Vagina (tissue), 2 donors: Measurements from ENCODE around the gene TRAPPC14. TPM values are rescaled to one million over a fixed set of nuclear protein-coding genes. Genes with fewer than 3 reads are reported as not detected.

ENCODE experiments used
- DNase-seq, 2 donors: peaks; one replicate each; pipeline ENCODE4 v3.0.0-alpha.2; 2017; ENCODE audit errors: extremely low spot score in 2 of 2
- H3K27ac ChIP-seq: fragments of 200-600 bp; sonication (generic); one replicate; pipeline ENCODE4 v1.5.1; 2019
- H3K27me3 ChIP-seq: fragments of 200-600 bp; sonication (generic); one replicate; pipeline ENCODE4 v1.5.1; 2019
- H3K36me3 ChIP-seq, 2 donors: fragments of 200-600 bp; sonication (generic); one replicate each; pipeline ENCODE4 v1.5.1; 2017 to 2019
- H3K4me1 ChIP-seq: fragments of 200-600 bp; sonication (generic); one replicate; pipeline ENCODE4 v1.5.1; 2019
- H3K4me3 ChIP-seq, 2 donors: fragments of 200-600 bp; sonication (generic); 1 replicate in 1 of 2; 2 replicates in 1 of 2; pipeline ENCODE4 v1.5.1; 2016 to 2019
- H3K9me3 ChIP-seq: fragments of 200-600 bp; sonication (generic); one replicate; pipeline ENCODE4 v1.5.1; 2019
- CTCF ChIP-seq, 3 experiments: fragments of 450-650 bp in 2 of 3; fragments of 200-600 bp in 1 of 3; sonication (generic) in 1 of 3; IDR thresholded peaks; one replicate each; pipeline ENCODE4 v1.5.1; 2017 to 2019; ENCODE audit warnings: antibody characterized with exemption in 3 of 3, mild to moderate bottlenecking in 2 of 3, moderate library complexity in 2 of 3
- POLR2A ChIP-seq, 2 donors: fragments of 450-650 bp; IDR thresholded peaks; one replicate each; pipeline ENCODE4 v1.6.1; 2017; ENCODE audit warnings: antibody characterized with exemption in 2 of 2, mild to moderate bottlenecking in 2 of 2, moderate library complexity in 2 of 2
- POLR2AphosphoS5 ChIP-seq, 2 donors: sonication (generic); formaldehyde crosslinking; IDR thresholded peaks; one replicate each; pipeline ENCODE4 v1.9.0; 2017; ENCODE audit warnings: antibody characterized with exemption in 2 of 2, mild to moderate bottlenecking in 2 of 2, low read depth in 1 of 2; ENCODE audit not compliant: insufficient read depth in 1 of 2
- intact Hi-C: fragments of 100-400 bp; cut with DNase I; formaldehyde crosslinking; loops from one replicate; pipeline ENCODE4 v1.15.1; 2023
- microRNA-seq: library from miRNA; unstranded; fragments of <30 nt; microRNA quantifications from one replicate; pipeline ENCODE4, GENCODE V29; 2017; ENCODE audit warnings: borderline number of aligned reads, borderline replicate concordance
- total RNA-seq: library from RNA; depleted of rRNA; stranded (reverse); fragments of >200 nt; gene quantifications from one replicate; pipeline ENCODE4 v1.2.3, GENCODE V29; 2016

TRAPPC14 gene
- total RNA-seq, 1 donor from 2014 or later = 18.2 TPM

GRCh38 chr7:100107890-100108289 is 50.6 kb downstream of the TRAPPC14 start:
- Histone ChIP-seq H3K36me3 (peaks cover 6 to 64% of the 10 kb centered on the region in 2 donors), H3K4me1 (peaks cover 3% of the 10 kb centered on the region), H3K27ac (no peak overlapping the region), H3K27me3 (no peaks in the 10 kb centered on the region), H3K4me3 (no peak overlapping the region), H3K9me3 (no peaks in the 10 kb centered on the region)
- DNase-seq = no peak
- intact Hi-C loops = no loop called here
- no peak for TF ChIP-seq POLR2A (IDR thresholded peaks at IDR 0.05)
- TF ChIP-seq CTCF (IDR thresholded peaks at IDR 0.05) = no peak
- no peak for TF ChIP-seq POLR2AphosphoS5 (IDR thresholded peaks at IDR 0.05; ENCODE audit: insufficient read depth in 1 of 2, low read depth in 1 of 2)

GRCh38 chr7:100107125-100107737 is 51.3 kb downstream of the TRAPPC14 start:
- peaks cover 9% of the 10 kb centered on the region for H3K4me1 ChIP-seq
- TF ChIP-seq POLR2A (IDR thresholded peaks at IDR 0.05) (no peak), CTCF (IDR thresholded peaks at IDR 0.05) (no peak), POLR2AphosphoS5 (IDR thresholded peaks at IDR 0.05; ENCODE audit: insufficient read depth in 1 of 2, low read depth in 1 of 2) (no peak)
- no peak overlapping the region for H3K27ac ChIP-seq
- no peak for DNase-seq
- H3K4me3 ChIP-seq = no peak overlapping the region
- H3K27me3 ChIP-seq = no peaks in the 10 kb centered on the region
- no peaks in the 10 kb centered on the region for H3K9me3 ChIP-seq
- peaks cover 2 to 57% of the 10 kb centered on the region in 2 donors for H3K36me3 ChIP-seq
- intact Hi-C loops = no loop called here

GRCh38 chr7:100106633-100107032 is 51.9 kb downstream of the TRAPPC14 start:
- Histone ChIP-seq H3K27me3 (no peaks in the 10 kb centered on the region), H3K4me3 (no peak overlapping the region), H3K36me3 (peaks cover 0 to 51% of the 10 kb centered on the region in 2 donors), H3K9me3 (no peaks in the 10 kb centered on the region), H3K27ac (no peak overlapping the region), H3K4me1 (peaks cover 15% of the 10 kb centered on the region)
- TF ChIP-seq CTCF (IDR thresholded peaks at IDR 0.05) = no peak
- TF ChIP-seq POLR2A (IDR thresholded peaks at IDR 0.05) = no peak
- TF ChIP-seq POLR2AphosphoS5 (IDR thresholded peaks at IDR 0.05; ENCODE audit: insufficient read depth in 1 of 2, low read depth in 1 of 2) = no peak
- intact Hi-C loops = no loop called here
- DNase-seq = no peak

- no peak for TF ChIP-seq POLR2A (IDR thresholded peaks at IDR 0.05)
- no peak for TF ChIP-seq CTCF (IDR thresholded peaks at IDR 0.05)
- no peak for TF ChIP-seq POLR2AphosphoS5 (IDR thresholded peaks at IDR 0.05; ENCODE audit: insufficient read depth in 1 of 2, low read depth in 1 of 2)
- DNase-seq = no peak
- intact Hi-C loops = no loop called here
- Histone ChIP-seq H3K4me3 (no peak overlapping the region), H3K27ac (no peak overlapping the region), H3K36me3 (peaks cover 0 to 40% of the 10 kb centered on the region in 2 donors), H3K4me1 (peaks cover 15% of the 10 kb centered on the region), H3K27me3 (no peaks in the 10 kb centered on the region), H3K9me3 (no peaks in the 10 kb centered on the region)
Observed at GRCh38 chr7:100105534-100105933, 53.0 kb downstream of the TRAPPC14 start.

Small RNAs within 50 kb of the gene (microRNA-seq; reads per million reads assigned to microRNA genes)
- not detected for gene MIR4658

Other genes with a start within 250 kb of the TRAPPC14 start
- gene TRIM4, start 239.2 kb downstream of the TRAPPC14 start, total RNA-seq = 33.1 TPM
- gene GJC3, start 229.1 kb downstream of the TRAPPC14 start, total RNA-seq = not detected
- gene AZGP1, start 182.7 kb downstream of the TRAPPC14 start, total RNA-seq = 2.7 TPM
- 36.6 TPM for gene ZKSCAN1, start 143.1 kb downstream of the TRAPPC14 start, total RNA-seq
- gene ZSCAN21, start 108.9 kb downstream of the TRAPPC14 start, total RNA-seq = 19.9 TPM
- 16.7 TPM for gene ZNF3, start 77.0 kb downstream of the TRAPPC14 start, total RNA-seq
- gene COPS6, start 69.8 kb downstream of the TRAPPC14 start, total RNA-seq = 59.9 TPM
- 35.1 TPM for gene MCM7, start 57.3 kb downstream of the TRAPPC14 start, total RNA-seq
- 26.3 TPM for gene AP4M1, start 57.1 kb downstream of the TRAPPC14 start, total RNA-seq
- 54.3 TPM for gene TAF6, start 39.4 kb downstream of the TRAPPC14 start, total RNA-seq
- gene CNPY4, start 39.1 kb downstream of the TRAPPC14 start, total RNA-seq = 14.5 TPM
- gene MBLAC1, start 31.8 kb downstream of the TRAPPC14 start, total RNA-seq = 2.9 TPM
- 161 TPM for gene LAMTOR4, start 9.8 kb downstream of the TRAPPC14 start, total RNA-seq
- gene GAL3ST4, start 9.9 kb upstream of the TRAPPC14 start, total RNA-seq = 4.2 TPM
- 7.4 TPM for gene GPC2, start 18.7 kb upstream of the TRAPPC14 start, total RNA-seq
- not detected for gene STAG3, start 19.2 kb upstream of the TRAPPC14 start, total RNA-seq
- 1.7 TPM for gene PVRIG, start 61.2 kb upstream of the TRAPPC14 start, total RNA-seq
- not detected for gene SPDYE3, start 149.0 kb upstream of the TRAPPC14 start, total RNA-seq
- gene PILRB, start 199.4 kb upstream of the TRAPPC14 start, total RNA-seq = 56.0 TPM
- 8.3 TPM for gene PILRA, start 214.8 kb upstream of the TRAPPC14 start, total RNA-seq